Measurements from ENCODE around the gene HES5. TPM values are rescaled to one million over a fixed set of nuclear protein-coding genes. Genes with fewer than 3 reads are reported as not detected.

HES5 gene
- polyA plus RNA-seq, 1 of the 3 experiments (the other 2 are of a cell fraction) = 0.03 TPM

DNA sequence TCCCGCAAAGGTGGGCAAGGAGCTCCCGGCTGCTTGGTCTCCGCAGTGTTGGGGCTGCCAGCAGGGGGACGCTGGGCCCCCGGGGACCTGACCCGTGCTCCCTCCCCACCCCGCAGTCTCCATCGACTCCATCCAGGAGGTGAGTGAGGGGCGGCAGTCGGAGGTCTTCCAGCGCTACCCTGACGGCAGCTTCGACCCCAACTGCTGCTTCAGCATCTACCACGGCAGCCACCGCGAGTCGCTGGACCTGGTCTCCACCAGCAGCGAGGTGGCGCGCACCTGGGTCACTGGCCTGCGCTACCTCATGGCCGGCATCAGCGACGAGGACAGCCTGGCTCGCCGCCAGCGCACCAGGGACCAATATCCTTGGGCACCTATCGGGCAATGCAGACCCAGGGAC is 50.4 kb downstream of the HES5 start:
- H4K20me1 ChIP-seq (ENCODE audit: insufficient read depth) = no peaks in the 10 kb centered on the region
- ChIA-PET POLR2A (interaction anchor here (2.1 to 2.7 kb wide), 3 partner anchors 9 to 64 kb away, joined by 7 to 24 read pairs (median 19); partner anchors contain the start of gene PANK4), CTCF (interaction anchor here (1.3 to 3.4 kb wide), 4 partner anchors 9 to 68 kb away, joined by 3 to 26 read pairs (median 10); no protein-coding TSS in a partner anchor)
- no peak overlapping the region for H3K9ac ChIP-seq
- no peaks in the 10 kb centered on the region for H3F3A ChIP-seq (replicated peaks; ENCODE audit: insufficient read depth)
- peaks cover 0 to 88% of the 10 kb centered on the region in 2 experiments; a peak in 1 of 4 replicates for H3K4me1 ChIP-seq (ENCODE audit: control insufficient read depth in 1 of 2, insufficient read depth in 2 of 2, low read depth in 1 of 2, low read length in 1 of 2)
- no peaks in the 10 kb centered on the region for H3K79me2 ChIP-seq (ENCODE audit: insufficient read depth)
- no peaks in the 10 kb centered on the region for H3K36me3 ChIP-seq (replicated peaks in 1 of 2; ENCODE audit: control insufficient read depth in 1 of 2, insufficient read depth in 2 of 2, low read length in 1 of 2)
- H3K4me3 ChIP-seq (ENCODE audit: low read depth in 2 of 2, low read length in 1 of 2) = no peak overlapping the region
- no peak overlapping the region for H3K4me2 ChIP-seq
- no peaks in the 10 kb centered on the region for H3K9me2 ChIP-seq
- no peaks in the 10 kb centered on the region for H3K27me3 ChIP-seq (ENCODE audit: insufficient read depth)
- H2AFZ ChIP-seq (ENCODE audit: low read depth) = no peak overlapping the region
- no peaks in the 10 kb centered on the region for H3K9me3 ChIP-seq
- DNase-seq = no peak
- TF ChIP-seq, protein P1, sequence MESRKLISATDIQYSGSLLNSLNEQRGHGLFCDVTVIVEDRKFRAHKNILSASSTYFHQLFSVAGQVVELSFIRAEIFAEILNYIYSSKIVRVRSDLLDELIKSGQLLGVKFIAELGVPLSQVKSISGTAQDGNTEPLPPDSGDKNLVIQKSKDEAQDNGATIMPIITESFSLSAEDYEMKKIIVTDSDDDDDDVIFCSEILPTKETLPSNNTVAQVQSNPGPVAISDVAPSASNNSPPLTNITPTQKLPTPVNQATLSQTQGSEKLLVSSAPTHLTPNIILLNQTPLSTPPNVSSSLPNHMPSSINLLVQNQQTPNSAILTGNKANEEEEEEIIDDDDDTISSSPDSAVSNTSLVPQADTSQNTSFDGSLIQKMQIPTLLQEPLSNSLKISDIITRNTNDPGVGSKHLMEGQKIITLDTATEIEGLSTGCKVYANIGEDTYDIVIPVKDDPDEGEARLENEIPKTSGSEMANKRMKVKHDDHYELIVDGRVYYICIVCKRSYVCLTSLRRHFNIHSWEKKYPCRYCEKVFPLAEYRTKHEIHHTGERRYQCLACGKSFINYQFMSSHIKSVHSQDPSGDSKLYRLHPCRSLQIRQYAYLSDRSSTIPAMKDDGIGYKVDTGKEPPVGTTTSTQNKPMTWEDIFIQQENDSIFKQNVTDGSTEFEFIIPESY (IDR thresholded peaks at IDR 0.05; ENCODE audit: borderline replicate concordance, low read depth) = no peak
- TF ChIP-seq, protein P2, sequence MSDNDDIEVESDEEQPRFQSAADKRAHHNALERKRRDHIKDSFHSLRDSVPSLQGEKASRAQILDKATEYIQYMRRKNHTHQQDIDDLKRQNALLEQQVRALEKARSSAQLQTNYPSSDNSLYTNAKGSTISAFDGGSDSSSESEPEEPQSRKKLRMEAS (IDR thresholded peaks at IDR 0.05; ENCODE audit: low read depth) = no peak
- TF ChIP-seq RCOR1 (IDR thresholded peaks at IDR 0.05; ENCODE audit: low read length) = no peak
- TF ChIP-seq FOSL2 (IDR thresholded peaks at IDR 0.05; ENCODE audit: borderline replicate concordance, low read depth) = no peak
- no peak for TF ChIP-seq GATA2 (CRISPR knock-in tag; IDR thresholded peaks at IDR 0.05)
- TF ChIP-seq, protein P3, sequence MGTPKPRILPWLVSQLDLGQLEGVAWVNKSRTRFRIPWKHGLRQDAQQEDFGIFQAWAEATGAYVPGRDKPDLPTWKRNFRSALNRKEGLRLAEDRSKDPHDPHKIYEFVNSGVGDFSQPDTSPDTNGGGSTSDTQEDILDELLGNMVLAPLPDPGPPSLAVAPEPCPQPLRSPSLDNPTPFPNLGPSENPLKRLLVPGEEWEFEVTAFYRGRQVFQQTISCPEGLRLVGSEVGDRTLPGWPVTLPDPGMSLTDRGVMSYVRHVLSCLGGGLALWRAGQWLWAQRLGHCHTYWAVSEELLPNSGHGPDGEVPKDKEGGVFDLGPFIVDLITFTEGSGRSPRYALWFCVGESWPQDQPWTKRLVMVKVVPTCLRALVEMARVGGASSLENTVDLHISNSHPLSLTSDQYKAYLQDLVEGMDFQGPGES (IDR thresholded peaks at IDR 0.05; ENCODE audit: low read depth, low read length) = no peak
- TF ChIP-seq FOXM1 (IDR thresholded peaks at IDR 0.05; ENCODE audit: low read depth) = no peak
- no peak for TF ChIP-seq TCF12 (IDR thresholded peaks at IDR 0.05)
- no peak for TF ChIP-seq EZH2phosphoT487 (IDR thresholded peaks at IDR 0.05; ENCODE audit: borderline replicate concordance, low read depth)
- TF ChIP-seq CHD2 (IDR thresholded peaks at IDR 0.05; ENCODE audit: low read length, partially characterized antibody) = no peak
- TF ChIP-seq, protein P4, sequence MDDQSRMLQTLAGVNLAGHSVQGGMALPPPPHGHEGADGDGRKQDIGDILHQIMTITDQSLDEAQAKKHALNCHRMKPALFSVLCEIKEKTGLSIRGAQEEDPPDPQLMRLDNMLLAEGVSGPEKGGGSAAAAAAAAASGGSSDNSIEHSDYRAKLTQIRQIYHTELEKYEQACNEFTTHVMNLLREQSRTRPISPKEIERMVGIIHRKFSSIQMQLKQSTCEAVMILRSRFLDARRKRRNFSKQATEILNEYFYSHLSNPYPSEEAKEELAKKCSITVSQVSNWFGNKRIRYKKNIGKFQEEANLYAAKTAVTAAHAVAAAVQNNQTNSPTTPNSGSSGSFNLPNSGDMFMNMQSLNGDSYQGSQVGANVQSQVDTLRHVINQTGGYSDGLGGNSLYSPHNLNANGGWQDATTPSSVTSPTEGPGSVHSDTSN (IDR thresholded peaks at IDR 0.05) = no peak
- TF ChIP-seq, protein P5, sequence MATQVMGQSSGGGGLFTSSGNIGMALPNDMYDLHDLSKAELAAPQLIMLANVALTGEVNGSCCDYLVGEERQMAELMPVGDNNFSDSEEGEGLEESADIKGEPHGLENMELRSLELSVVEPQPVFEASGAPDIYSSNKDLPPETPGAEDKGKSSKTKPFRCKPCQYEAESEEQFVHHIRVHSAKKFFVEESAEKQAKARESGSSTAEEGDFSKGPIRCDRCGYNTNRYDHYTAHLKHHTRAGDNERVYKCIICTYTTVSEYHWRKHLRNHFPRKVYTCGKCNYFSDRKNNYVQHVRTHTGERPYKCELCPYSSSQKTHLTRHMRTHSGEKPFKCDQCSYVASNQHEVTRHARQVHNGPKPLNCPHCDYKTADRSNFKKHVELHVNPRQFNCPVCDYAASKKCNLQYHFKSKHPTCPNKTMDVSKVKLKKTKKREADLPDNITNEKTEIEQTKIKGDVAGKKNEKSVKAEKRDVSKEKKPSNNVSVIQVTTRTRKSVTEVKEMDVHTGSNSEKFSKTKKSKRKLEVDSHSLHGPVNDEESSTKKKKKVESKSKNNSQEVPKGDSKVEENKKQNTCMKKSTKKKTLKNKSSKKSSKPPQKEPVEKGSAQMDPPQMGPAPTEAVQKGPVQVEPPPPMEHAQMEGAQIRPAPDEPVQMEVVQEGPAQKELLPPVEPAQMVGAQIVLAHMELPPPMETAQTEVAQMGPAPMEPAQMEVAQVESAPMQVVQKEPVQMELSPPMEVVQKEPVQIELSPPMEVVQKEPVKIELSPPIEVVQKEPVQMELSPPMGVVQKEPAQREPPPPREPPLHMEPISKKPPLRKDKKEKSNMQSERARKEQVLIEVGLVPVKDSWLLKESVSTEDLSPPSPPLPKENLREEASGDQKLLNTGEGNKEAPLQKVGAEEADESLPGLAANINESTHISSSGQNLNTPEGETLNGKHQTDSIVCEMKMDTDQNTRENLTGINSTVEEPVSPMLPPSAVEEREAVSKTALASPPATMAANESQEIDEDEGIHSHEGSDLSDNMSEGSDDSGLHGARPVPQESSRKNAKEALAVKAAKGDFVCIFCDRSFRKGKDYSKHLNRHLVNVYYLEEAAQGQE (IDR thresholded peaks at IDR 0.05; ENCODE audit: low read depth, low read length) = no peak
- no peak for TF ChIP-seq POLR2AphosphoS5 (IDR thresholded peaks at IDR 0.05; ENCODE audit: low read depth, low read length)
- no peak for TF ChIP-seq JUND (IDR thresholded peaks at IDR 0.05)
- TF ChIP-seq FOXJ3 (CRISPR knock-in tag; IDR thresholded peaks at IDR 0.05) = no peak
- no peak for TF ChIP-seq RFX5 (IDR thresholded peaks at IDR 0.05; ENCODE audit: low read length)
- TF ChIP-seq ELF1 (IDR thresholded peaks at IDR 0.05) = no peak
- TF ChIP-seq, protein P6, sequence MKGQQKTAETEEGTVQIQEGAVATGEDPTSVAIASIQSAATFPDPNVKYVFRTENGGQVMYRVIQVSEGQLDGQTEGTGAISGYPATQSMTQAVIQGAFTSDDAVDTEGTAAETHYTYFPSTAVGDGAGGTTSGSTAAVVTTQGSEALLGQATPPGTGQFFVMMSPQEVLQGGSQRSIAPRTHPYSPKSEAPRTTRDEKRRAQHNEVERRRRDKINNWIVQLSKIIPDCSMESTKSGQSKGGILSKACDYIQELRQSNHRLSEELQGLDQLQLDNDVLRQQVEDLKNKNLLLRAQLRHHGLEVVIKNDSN (IDR thresholded peaks at IDR 0.05; ENCODE audit: borderline replicate concordance, low read depth) = no peak
- no peak for TF ChIP-seq NFIC (IDR thresholded peaks at IDR 0.05; ENCODE audit: borderline replicate concordance)
- WGBS (ENCODE audit: low lambda C conversion rate) = 75% methylated on average over 15 of the region's 28 CpGs
- peak overlapping the region in 1 of 2 experiments; percentile 96; a peak in 2 of 4 replicates for H3K27ac ChIP-seq (ENCODE audit: low read depth in 2 of 2, low read length in 1 of 2)

All from SK-N-SH (cell line).